Astrocyte (in vitro differentiated cells and primary cell): ENCODE measurements around the gene MYO16. TPM values are rescaled to one million over a fixed set of nuclear protein-coding genes. Genes with fewer than 3 reads are reported as not detected.

Experiments used
- DNase-seq: peaks from one replicate; pipeline ENCODE4 v3.0.0-alpha.2; 2010; ENCODE audit warnings: low read depth
- FAIRE-seq: peaks from 2 replicates; lab custom pipeline; 2011; peaks lifted over from hg19 to GRCh38; lab: Jason Lieb, UNC
- H2AFZ ChIP-seq: 2 replicates; pipeline ENCODE4 v1.6.0; 2012; ENCODE audit warnings: low read depth, low read length, inconsistent platforms
- H3K27ac ChIP-seq: 2 replicates; pipeline ENCODE4 v1.5.1; 2011; ENCODE audit warnings: low read depth, low read length, inconsistent platforms
- H3K27me3 ChIP-seq: 2 replicates; pipeline ENCODE4 v1.6.0; 2011; ENCODE audit warnings: low read length, inconsistent platforms; ENCODE audit not compliant: insufficient read depth
- H3K36me3 ChIP-seq: 2 replicates; pipeline ENCODE4 v1.5.1; 2011; ENCODE audit warnings: low read length, inconsistent platforms; ENCODE audit not compliant: insufficient read depth
- H3K4me1 ChIP-seq: 2 replicates; pipeline ENCODE4 v1.5.1; 2011; ENCODE audit warnings: low read length, inconsistent platforms; ENCODE audit not compliant: insufficient read depth
- H3K4me2 ChIP-seq: 2 replicates; pipeline ENCODE4 v1.6.0; 2012; ENCODE audit warnings: low read length, inconsistent platforms
- H3K4me3 ChIP-seq: 2 replicates; pipeline ENCODE4 v1.5.1; 2011; ENCODE audit warnings: low read depth, mild to moderate bottlenecking, low read length, inconsistent platforms; ENCODE audit not compliant: insufficient read depth
- H3K79me2 ChIP-seq: 2 replicates; pipeline ENCODE4 v1.6.0; 2012; ENCODE audit warnings: mild to moderate bottlenecking, low read length, inconsistent platforms; ENCODE audit not compliant: insufficient read depth
- H3K9ac ChIP-seq: 2 replicates; pipeline ENCODE4 v1.6.0; 2012; ENCODE audit warnings: mild to moderate bottlenecking, low read length, inconsistent platforms
- H3K9me3 ChIP-seq: 2 replicates; pipeline ENCODE4 v1.5.1; 2012; ENCODE audit warnings: low read depth, mild to moderate bottlenecking, low read length, inconsistent platforms; ENCODE audit not compliant: insufficient read depth
- H4K20me1 ChIP-seq: 2 replicates; pipeline ENCODE4 v1.6.0; 2012; ENCODE audit warnings: low read length, inconsistent platforms; ENCODE audit not compliant: insufficient read depth
- H3K27ac Mint-ChIP-seq: one replicate; pipeline ENCODE4 v1.8.0; 2021; ENCODE audit warnings: mild to moderate bottlenecking, mixed read lengths; ENCODE audit not compliant: unreplicated experiment
- H3K27me3 Mint-ChIP-seq: one replicate; pipeline ENCODE4 v1.8.0; 2021; ENCODE audit warnings: low read depth, mixed read lengths; ENCODE audit not compliant: unreplicated experiment
- H3K36me3 Mint-ChIP-seq: one replicate; pipeline ENCODE4 v1.8.0; 2021; ENCODE audit warnings: low read depth, mixed read lengths; ENCODE audit not compliant: unreplicated experiment
- H3K4me1 Mint-ChIP-seq: one replicate; pipeline ENCODE4 v1.8.0; 2021; ENCODE audit warnings: low read depth, mixed read lengths; ENCODE audit not compliant: unreplicated experiment
- H3K4me3 Mint-ChIP-seq: one replicate; pipeline ENCODE4 v1.8.0; 2021; ENCODE audit warnings: mild to moderate bottlenecking, moderate library complexity, mixed read lengths; ENCODE audit not compliant: unreplicated experiment
- H3K9me3 Mint-ChIP-seq: one replicate; pipeline ENCODE4 v1.8.0; 2021; ENCODE audit warnings: mild to moderate bottlenecking, mixed read lengths; ENCODE audit not compliant: unreplicated experiment
- CTCF ChIP-seq: IDR thresholded peaks from 2 replicates; pipeline ENCODE4 v1.5.1; 2011; ENCODE audit warnings: low read depth, mild to moderate bottlenecking, inconsistent platforms, low read length, moderate library complexity; ENCODE audit not compliant: insufficient read depth
- EZH2 ChIP-seq: IDR thresholded peaks from 2 replicates; pipeline ENCODE4 v1.6.1; 2012; ENCODE audit warnings: mild to moderate bottlenecking, low read length, inconsistent platforms; ENCODE audit not compliant: insufficient read depth
- total RNA-seq: library from RNA; stranded (reverse); gene quantifications from 2 replicates; pipeline ENCODE4 v1.2.1, GENCODE V29; 2021

The MYO16 gene
- total RNA-seq, 1 donor from 2014 or later, result 0.14 TPM

GRCh38 chr13:109118521-109118920 lies 489.1 kb downstream of the MYO16 start:
- no peak overlapping the region for H2AFZ ChIP-seq
- H3K4me1 ChIP-seq, result no peaks in the 10 kb centered on the region
- no peak for TF ChIP-seq EZH2
- TF ChIP-seq CTCF, result no peak
- Mint-ChIP-seq H3K27ac (no peak overlapping the region), H3K4me3 (no peak overlapping the region), H3K4me1 (no peaks in the 10 kb centered on the region), H3K9me3 (no peaks in the 10 kb centered on the region), H3K27me3 (no peaks in the 10 kb centered on the region), H3K36me3 (no peaks in the 10 kb centered on the region)
- H3K9ac ChIP-seq, result no peak overlapping the region
- H4K20me1 ChIP-seq, result no peaks in the 10 kb centered on the region
- H3K36me3 ChIP-seq, result no peaks in the 10 kb centered on the region
- no peak overlapping the region for H3K4me3 ChIP-seq
- no peaks in the 10 kb centered on the region for H3K9me3 ChIP-seq
- no peak overlapping the region for H3K27ac ChIP-seq
- no peaks in the 10 kb centered on the region for H3K27me3 ChIP-seq
- DNase-seq (no peak), FAIRE-seq (no peak)
- no peak overlapping the region for H3K4me2 ChIP-seq
- H3K79me2 ChIP-seq, result no peaks in the 10 kb centered on the region

GRCh38 chr13:109119896-109120295 lies 490.5 kb downstream of the MYO16 start:
- Histone ChIP-seq H3K36me3 (no peaks in the 10 kb centered on the region), H3K4me3 (no peak overlapping the region), H3K4me2 (no peak overlapping the region), H3K79me2 (no peaks in the 10 kb centered on the region), H3K27ac (no peak overlapping the region), H3K4me1 (no peaks in the 10 kb centered on the region), H3K9me3 (no peaks in the 10 kb centered on the region), H3K27me3 (no peaks in the 10 kb centered on the region), H4K20me1 (no peaks in the 10 kb centered on the region), H2AFZ (no peak overlapping the region), H3K9ac (no peak overlapping the region)
- Mint-ChIP-seq H3K9me3 (no peaks in the 10 kb centered on the region), H3K4me3 (no peak overlapping the region), H3K4me1 (peaks cover 1% of the 10 kb centered on the region), H3K36me3 (no peaks in the 10 kb centered on the region), H3K27me3 (no peaks in the 10 kb centered on the region), H3K27ac (no peak overlapping the region)
- DNase-seq, result no peak
- no peak for FAIRE-seq
- no peak for TF ChIP-seq CTCF
- TF ChIP-seq EZH2, result no peak

GRCh38 chr13:109121826-109122225 lies 492.4 kb downstream of the MYO16 start:
- H3K79me2 ChIP-seq, result no peaks in the 10 kb centered on the region
- H3K36me3 Mint-ChIP-seq, result no peaks in the 10 kb centered on the region
- no peaks in the 10 kb centered on the region for H3K36me3 ChIP-seq
- DNase-seq (no peak), FAIRE-seq (no peak)
- no peaks in the 10 kb centered on the region for H3K27me3 ChIP-seq
- no peak overlapping the region for H3K4me3 Mint-ChIP-seq
- TF ChIP-seq EZH2 (no peak), CTCF (no peak)
- H3K27ac Mint-ChIP-seq, result no peak overlapping the region
- no peak overlapping the region for H3K27ac ChIP-seq
- no peaks in the 10 kb centered on the region for H3K27me3 Mint-ChIP-seq
- H3K4me1 ChIP-seq, result no peaks in the 10 kb centered on the region
- H3K4me3 ChIP-seq, result no peak overlapping the region
- H2AFZ ChIP-seq, result no peak overlapping the region
- no peaks in the 10 kb centered on the region for H3K9me3 ChIP-seq
- H3K4me1 Mint-ChIP-seq, result peaks cover 1% of the 10 kb centered on the region
- H3K9ac ChIP-seq, result no peak overlapping the region
- H4K20me1 ChIP-seq, result no peaks in the 10 kb centered on the region
- H3K9me3 Mint-ChIP-seq, result no peaks in the 10 kb centered on the region
- H3K4me2 ChIP-seq, result no peak overlapping the region
